ENCODE measurements around the gene SLC39A11.

The SLC39A11 gene

DNA sequence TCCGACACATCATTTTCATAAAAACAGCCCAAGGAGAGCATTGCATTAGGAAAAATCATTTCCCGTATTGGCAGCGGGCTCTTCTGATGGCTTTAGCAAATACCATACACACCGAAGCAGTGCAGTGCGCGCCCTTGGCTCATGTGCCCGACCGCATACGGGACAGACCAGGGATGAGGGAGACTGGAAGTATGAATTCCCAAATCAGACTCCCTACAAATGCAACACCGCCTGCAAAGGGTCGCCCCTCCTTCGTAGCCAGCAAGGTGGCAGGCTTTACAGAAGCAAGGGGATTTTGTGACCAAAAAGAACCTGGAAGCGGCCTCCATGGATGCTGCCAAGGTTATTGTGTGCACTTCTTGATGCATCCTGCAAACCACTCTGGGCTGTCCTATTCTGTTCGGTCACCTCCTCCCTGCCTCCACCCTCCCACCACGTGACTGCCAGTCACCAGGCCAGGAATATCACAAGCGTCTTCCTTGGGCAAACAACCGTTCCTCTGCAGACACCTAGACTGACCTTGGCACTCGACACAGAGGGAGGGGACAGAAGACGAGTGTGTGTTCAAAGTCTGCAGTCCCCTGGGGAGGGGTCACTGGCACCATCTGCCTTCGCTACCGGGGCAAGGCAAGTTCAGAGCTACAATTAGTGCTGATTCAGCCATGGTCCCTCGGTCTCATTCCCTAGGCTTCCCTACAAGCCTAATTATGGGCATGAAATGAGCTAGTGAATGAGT, 460.4 kb downstream of the SLC39A11 start:
- in situ Hi-C loops (cut with HindIII; ENCODE audit: low pct_ligation_motif_present, low pct_unique_long_range_greater_than_20kb, low sequenced_read_pairs): no loop called here

DNA sequence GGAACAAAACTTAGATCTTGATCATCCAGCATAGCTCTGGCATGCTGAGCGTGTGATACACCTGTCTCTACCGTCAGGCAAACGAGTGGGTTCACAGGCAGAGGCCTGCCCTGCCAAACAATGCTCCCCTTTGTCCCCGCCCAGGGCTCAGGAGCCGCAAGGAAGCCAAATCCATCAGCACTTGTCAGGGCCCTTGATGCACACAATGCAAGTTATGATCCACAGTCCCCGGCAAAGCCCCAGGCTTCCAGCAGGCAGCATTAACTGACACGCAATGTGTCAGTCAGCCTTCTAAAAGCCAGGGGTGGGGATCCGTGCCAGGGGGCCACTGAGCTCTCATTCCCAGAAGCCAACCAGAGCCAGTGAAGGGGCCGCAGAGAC, 460.9 kb downstream of the SLC39A11 start:
- no peak for DNase-seq
- in situ Hi-C loops (cut with HindIII; ENCODE audit: low pct_ligation_motif_present, low pct_unique_long_range_greater_than_20kb, low sequenced_read_pairs): no loop called here

More for the DNA sequence above, 460.4 kb downstream of the SLC39A11 start:
- DNase-seq: no peak

DNA sequence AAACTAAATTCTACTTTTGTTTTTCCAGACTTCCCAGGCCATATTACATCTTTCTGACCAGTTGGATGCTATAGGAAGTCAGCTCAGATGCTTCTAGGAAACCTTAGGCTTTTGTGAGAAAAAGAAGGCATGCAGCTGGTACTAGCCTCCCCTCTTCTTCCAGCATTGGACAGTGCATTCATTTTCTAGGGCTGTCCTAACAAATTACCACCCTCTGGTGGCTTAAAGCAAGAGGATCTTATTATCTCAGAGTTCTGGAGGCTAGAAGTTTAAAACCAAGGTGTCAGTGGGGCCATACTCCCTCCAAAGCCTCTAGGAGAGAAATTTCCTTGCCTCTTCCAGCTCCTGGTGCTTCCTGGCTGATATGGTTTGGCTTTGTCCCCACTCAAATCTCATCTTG, 467.8 kb downstream of the SLC39A11 start:
- in situ Hi-C loops (cut with HindIII; ENCODE audit: low pct_ligation_motif_present, low pct_unique_long_range_greater_than_20kb, low sequenced_read_pairs): no loop called here

DNA sequence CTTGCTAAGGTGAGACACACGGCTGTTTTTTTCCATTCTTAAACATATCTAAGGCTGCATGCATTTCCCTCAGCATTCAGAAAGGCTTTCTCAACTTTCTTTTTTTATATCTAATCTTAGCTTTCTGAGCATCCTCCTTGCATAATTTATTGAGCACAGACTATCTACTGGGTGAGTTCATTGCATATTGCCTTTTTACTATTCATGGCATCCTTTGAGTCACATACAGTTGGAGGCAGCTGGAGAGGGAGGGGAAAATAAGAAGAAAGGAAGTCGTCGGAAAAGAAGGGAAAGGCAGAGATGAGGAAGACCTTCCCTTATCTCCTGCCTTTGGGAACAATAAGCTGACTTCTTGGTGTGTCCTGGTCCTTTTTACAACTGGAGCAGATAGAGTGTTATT, 468.3 kb downstream of the SLC39A11 start:
- in situ Hi-C loops (cut with HindIII; ENCODE audit: low pct_ligation_motif_present, low pct_unique_long_range_greater_than_20kb, low sequenced_read_pairs): no loop called here
- DNase-seq: no peak

More for the DNA sequence above, 467.8 kb downstream of the SLC39A11 start:
- peak; percentile 19 for DNase-seq

DNA sequence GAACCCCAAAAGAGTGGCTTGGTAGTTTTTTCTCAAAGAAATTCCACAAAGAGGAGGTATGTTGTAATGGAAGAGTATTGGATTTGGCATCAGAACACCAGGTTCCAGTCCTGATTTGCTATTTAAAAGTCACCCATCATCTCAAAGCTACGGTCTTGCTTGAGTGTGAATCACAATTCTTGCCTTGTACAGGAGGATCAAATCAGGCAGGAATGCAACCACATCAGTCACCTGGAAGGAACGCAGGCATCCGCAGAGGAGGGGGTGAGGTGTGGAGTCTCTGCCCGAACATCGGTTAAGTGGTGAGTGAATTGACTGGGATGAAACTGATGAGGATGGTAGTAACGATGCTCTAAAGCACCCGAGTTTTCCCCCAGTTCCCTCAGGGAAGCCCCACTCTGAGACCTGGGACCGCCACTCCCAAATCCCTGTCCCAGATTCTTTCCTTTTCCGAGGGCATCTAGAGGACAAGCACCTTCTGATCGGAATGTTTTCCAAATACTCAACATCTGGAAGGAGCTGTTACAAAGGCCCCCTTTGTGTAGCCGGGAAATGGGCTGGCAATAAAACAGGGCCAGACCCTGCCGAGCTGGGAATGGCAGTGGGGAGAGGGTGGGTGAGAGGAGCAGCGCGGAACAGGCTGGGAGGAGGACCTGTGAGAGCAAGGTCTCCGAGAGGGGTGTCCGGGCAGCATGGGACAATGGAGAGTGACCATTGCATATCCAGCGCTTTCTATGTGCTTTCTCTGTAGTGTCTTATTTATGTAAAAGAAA, 469.6 kb downstream of the SLC39A11 start:
- in situ Hi-C loops (cut with HindIII; ENCODE audit: low pct_ligation_motif_present, low pct_unique_long_range_greater_than_20kb, low sequenced_read_pairs): no loop called here
- no peak for DNase-seq

DNA sequence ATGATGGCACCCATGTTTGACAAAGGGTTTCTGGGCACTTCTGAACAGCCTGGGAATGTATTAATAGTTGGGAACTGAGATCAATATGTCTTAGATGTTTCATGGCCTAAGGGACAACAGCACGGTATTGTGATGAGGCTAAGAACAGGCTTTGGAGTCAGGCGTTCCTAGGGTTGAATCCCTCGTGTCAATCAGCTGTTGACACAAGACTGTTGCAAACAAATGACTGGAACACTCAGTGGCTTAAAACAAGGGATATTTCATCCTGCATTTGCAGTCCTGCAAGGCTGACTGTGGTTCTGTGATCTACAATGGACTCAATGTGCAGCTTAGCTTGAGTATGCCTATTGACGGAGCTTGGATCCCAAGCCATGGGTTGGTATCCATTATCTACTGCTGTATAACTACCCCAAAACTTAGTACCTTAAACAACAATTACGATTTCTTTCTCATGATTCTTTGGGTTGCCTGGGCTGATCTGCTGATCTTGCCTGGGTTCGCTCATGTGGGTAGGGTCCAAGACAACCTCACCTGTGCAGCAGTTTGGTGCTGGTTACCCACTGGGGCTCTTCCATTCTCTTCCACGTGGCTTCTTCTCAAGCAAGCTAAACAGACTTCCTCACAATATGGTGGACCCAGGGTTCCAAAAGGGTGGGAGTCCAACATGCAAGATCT, 472.4 kb downstream of the SLC39A11 start:
- DNase-seq: no peak
- in situ Hi-C loops (cut with HindIII; ENCODE audit: low pct_ligation_motif_present, low pct_unique_long_range_greater_than_20kb, low sequenced_read_pairs): no loop called here

DNA sequence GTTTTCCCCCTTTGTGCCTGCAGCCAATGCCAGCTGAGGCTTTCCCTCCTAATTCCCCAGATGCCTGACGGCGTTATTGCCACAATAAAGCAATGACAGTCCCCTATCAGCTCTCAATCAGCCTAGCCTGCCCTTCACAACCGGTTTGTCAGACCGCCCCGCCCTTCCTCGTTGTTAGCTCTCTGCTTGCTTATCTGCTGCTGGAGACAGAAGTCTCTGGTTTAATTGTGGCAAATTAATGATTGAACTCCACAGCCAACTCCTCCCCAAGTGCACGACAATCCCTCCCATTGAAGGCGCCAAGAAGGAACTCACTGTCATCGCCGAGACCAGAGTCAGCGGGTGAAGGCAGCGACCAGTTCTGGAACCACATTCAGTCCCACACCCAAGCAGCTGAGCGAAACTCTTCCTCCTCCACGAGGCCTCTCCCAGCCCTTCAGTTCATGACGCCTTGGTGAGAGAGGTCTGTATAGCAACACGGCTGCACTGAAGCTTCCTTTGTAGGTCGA, 474.4 kb downstream of the SLC39A11 start:
- DNase-seq: no peak
- in situ Hi-C loops (cut with HindIII; ENCODE audit: low pct_ligation_motif_present, low pct_unique_long_range_greater_than_20kb, low sequenced_read_pairs): no loop called here

DNA sequence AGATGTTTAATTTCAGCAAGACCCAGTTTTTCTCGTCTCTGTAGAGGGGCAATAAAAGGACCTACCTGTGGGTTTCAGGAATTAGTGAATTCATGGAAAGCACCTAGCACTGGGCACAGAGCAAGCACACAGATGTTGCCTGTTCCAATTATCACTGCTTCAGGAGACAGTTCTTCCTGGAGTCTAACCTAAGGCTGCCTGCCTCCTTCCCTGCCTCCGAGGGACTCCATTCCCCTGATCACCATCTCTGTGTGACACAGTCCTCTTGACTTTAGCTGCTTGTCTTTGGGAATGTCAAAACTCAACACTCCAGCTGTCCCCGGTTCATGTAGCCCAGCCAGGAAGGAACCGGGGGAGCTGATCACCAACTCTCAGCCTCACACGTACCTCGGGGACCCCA, 474.9 kb downstream of the SLC39A11 start:
- no peak for DNase-seq
- in situ Hi-C loops (cut with HindIII; ENCODE audit: low pct_ligation_motif_present, low pct_unique_long_range_greater_than_20kb, low sequenced_read_pairs): no loop called here

DNA sequence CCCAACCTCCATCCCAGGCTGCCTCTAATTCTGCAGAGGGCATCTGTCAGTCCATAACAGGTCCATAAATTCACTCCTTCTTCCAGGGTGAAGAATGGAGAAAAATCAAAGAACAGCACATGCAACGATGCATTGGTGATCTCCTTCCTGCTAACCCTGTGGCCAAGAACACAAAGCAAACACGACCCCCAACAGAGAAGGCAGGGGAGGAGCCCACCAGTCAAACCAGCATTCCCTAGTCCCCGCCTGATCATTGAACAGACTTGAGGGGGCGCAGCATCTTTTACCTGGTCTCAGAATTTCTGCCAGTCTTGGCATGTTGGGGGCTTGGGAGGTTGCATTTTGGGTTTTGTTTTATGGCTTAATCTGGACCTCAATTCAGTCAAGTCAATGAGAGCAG, 476.0 kb downstream of the SLC39A11 start:
- no peak for DNase-seq
- in situ Hi-C loops (cut with HindIII; ENCODE audit: low pct_ligation_motif_present, low pct_unique_long_range_greater_than_20kb, low sequenced_read_pairs): no loop called here

DNA sequence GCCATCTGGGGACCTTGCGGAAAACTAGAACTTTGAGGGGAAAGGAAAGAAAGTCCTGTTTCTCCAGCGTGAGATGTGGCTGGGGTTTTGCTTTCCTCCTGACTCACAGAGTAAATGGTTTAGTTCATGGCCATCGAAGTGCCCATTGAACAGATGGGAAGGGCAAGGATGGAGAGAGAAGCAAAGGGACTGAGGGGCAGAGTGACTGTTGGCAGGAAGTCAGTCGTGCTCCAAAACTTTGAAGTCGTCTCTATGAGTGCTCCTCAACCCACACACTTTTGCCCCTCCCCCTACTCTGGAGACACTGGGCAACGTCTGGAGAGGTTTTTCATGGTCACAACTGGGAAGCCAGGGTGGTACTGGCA, 476.9 kb downstream of the SLC39A11 start:
- no peak for DNase-seq
- in situ Hi-C loops (cut with HindIII; ENCODE audit: low pct_ligation_motif_present, low pct_unique_long_range_greater_than_20kb, low sequenced_read_pairs): no loop called here

DNA sequence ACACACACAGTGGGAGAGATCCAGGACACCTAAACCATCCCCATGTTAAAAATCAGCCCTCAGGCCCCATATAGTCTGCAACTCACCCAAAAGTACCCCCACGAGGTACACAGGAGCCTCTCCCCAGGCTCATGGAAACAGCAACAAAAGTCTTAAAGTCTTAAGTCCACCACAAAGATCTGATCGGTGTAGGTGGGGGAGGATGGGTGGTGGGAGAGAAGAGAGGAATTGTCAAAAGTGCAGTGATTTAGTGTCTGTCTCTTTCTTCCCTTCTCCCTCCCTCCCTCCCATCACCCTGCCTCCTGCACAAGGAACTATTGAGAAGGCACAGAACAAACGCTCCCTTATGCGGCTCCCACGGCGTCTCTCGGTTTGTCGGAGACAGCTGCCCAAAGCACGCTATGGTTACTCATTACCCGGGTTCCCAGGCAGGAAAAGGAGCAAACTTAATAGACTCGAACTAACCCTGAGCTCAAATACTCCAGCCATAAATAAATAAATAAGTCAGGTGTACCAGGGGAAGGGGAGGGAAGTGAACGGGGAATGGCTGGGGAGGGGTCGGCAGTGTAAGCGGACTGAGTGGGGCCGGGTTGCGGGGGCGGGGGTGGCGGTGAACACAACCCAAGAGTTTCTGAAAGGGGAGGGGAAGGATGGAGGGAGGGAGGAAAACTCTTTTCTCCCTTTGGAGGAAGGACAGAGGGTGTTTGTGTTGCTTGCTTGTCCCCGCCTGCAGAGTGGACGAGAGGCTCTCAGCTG, 477.4 kb downstream of the SLC39A11 start:
- peak; percentile 98 for DNase-seq

DNA sequence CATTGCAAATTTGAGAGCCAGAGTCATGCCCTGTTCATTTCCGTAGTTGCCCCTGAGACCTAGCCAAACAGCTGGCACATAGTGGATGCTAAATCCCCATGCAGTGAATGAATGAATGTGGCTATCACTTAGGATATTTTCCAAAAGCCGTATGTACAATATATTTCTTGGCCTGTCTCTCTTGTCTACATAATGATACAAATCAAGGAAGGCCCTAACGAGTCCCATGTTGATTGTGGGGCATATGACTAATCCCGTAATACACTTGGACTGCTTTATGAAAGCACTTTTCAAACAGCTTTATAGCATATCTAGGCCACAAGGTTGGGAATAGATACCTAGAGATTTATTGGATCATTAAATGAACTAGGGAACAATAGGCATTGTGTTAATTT, 478.0 kb downstream of the SLC39A11 start:
- peak; percentile 41 for DNase-seq
- in situ Hi-C loops (cut with HindIII; ENCODE audit: low pct_ligation_motif_present, low pct_unique_long_range_greater_than_20kb, low sequenced_read_pairs): no loop called here

More for the DNA sequence above, 477.4 kb downstream of the SLC39A11 start:
- in situ Hi-C loops (cut with HindIII; ENCODE audit: low pct_ligation_motif_present, low pct_unique_long_range_greater_than_20kb, low sequenced_read_pairs): no loop called here

DNA sequence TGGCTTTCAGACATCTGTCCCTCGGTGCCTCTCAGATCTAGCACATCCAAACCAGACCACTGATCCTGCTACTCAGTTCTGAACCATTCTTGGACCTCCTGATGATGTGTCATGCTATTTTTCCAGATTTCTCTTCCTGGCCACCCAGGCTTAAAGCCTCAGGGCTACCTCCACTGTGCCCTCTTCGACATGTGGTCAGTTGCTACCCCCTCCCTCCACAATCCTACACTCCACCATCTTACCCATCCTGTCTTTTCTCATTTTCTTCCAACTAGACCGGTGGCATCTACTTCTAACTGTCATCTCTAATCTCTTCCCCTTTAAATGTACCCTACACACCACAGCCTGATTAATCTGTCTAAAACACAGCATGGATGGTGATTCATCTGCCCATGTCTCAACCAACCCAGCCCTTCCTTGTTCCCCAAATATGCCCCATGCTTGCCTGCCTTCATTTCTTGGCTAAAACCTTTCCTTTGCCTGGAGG, 478.6 kb downstream of the SLC39A11 start:
- in situ Hi-C loops (cut with HindIII; ENCODE audit: low pct_ligation_motif_present, low pct_unique_long_range_greater_than_20kb, low sequenced_read_pairs): no loop called here
- DNase-seq: peak; percentile 76

DNA sequence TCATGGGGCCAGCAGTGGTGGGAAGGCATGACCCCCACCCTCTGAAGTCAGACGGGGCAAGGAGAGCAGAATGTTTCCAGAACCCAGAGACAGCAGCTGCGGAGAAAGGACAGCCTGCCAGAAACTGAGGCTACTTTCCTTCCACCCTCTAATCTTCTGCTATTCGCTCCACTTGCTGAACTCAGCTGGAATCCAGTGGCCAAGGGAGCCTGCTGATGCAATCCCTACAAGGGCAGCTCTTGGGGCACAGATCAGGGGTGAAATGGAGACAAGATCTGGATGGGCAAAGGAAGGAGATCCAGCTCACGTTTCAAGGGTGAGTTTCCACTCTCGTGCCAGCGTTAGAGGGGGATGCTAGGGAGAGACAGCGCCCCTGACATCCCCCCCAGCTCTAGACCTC, 479.1 kb downstream of the SLC39A11 start:
- in situ Hi-C loops (cut with HindIII; ENCODE audit: low pct_ligation_motif_present, low pct_unique_long_range_greater_than_20kb, low sequenced_read_pairs): no loop called here
- peak; percentile 63 for DNase-seq

DNA sequence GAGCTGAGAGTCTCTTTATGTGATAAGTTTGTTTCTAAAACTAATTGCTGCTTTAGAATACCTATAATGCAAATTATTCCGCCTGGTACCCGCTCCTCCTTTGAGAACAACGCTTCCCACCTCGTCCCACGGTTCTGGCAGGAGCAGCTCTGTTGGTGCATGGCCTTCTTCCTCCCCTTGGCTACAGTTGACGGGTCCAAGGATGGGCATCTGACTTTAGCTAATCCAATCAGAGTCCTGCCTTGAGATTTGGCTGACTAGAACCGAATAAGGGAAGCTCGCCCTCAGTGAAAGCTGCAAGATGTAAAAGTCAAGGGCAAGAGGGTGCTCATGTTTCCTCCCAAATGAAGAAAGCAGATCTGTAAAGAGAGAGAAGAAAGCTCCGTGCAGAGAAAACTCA, 481.3 kb downstream of the SLC39A11 start:
- DNase-seq: no peak
- in situ Hi-C loops (cut with HindIII; ENCODE audit: low pct_ligation_motif_present, low pct_unique_long_range_greater_than_20kb, low sequenced_read_pairs): no loop called here

DNA sequence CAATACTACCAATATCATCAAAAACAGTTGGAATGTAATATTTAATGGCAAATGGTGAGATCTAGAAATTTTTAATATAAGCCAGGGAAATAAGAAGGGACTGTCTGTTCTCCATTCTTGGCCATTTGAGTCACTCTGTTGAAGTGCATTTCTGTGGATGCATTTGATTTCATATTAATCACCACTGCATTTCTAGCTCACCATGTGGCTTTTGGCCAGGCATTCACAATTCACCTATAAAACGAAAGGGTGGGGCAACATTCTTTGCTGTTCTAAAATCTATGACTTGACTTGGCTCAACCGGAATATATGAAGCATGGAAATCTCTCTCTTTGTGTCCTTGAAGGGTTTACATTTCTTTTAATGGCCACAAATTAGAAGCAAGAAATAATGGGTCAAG, 483.0 kb downstream of the SLC39A11 start:
- in situ Hi-C loops (cut with HindIII; ENCODE audit: low pct_ligation_motif_present, low pct_unique_long_range_greater_than_20kb, low sequenced_read_pairs): no loop called here
- peak; percentile 89 for DNase-seq

DNA sequence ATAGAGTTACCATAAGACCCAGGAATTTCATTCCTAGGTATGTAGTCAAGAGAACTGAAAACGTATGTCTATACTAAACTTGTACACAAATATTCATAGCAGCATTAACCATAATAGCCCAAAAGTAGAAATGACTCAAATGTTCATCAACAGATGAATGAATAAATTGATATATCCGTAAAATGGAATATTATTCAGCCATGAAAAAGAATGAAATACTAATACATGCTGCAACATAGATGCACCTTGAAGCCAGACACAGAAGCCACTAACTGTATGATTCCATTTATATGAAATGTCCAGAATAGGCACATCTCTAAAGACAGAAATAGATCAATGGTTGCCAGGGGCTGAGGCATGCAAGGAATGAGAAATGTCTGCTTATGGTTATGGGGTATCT, 484.1 kb downstream of the SLC39A11 start:
- in situ Hi-C loops (cut with HindIII; ENCODE audit: low pct_ligation_motif_present, low pct_unique_long_range_greater_than_20kb, low sequenced_read_pairs): no loop called here
- DNase-seq: no peak

DNA sequence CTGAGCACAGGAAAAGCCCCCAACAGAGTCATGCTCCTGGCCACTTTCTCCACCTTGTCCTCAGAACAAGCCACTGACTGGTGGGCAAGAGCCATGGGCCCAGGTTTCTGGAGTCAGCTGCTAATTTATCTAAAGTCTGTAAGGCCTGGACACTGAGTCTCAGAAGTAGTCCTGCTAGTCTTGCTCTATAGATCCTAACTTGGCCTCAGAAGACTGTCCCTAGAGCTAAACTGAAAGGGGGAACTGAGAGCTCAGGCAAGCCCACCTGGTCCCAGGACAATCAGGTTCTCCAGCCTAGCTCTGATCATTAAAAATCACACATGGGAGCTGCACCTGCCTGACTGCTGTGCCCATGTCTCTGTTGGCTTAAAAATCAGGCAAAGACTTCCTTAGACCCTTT, 485.8 kb downstream of the SLC39A11 start:
- no peak for DNase-seq
- in situ Hi-C loops (cut with HindIII; ENCODE audit: low pct_ligation_motif_present, low pct_unique_long_range_greater_than_20kb, low sequenced_read_pairs): no loop called here

DNA sequence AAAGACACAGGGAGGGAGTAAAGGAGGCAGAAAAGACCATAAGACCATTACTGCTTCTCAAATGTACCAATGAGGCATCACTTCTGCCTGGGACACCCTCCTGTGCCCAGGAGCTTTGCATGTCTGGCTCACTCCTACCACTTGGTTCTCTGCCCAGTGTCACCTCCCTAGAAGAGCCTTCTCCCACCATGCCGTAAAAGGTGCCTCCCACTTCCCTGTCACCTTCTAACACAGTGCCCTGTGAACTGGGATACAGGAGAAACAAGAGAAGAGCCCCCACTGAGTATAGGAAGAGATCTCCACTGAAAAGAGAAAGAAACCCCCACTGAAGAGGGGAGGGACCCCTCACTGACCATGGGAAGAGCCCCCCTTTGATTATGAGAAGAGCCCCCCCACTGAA, 486.9 kb downstream of the SLC39A11 start:
- DNase-seq: no peak
- in situ Hi-C loops (cut with HindIII; ENCODE audit: low pct_ligation_motif_present, low pct_unique_long_range_greater_than_20kb, low sequenced_read_pairs): no loop called here

Data from ACHN (cell line).